GM10248 (cell line): ENCODE measurements around the gene PRKG1.

Experiments
- CTCF ChIA-PET: fragments of 300-600 bp; sonication (Branson Sonifier 250); formaldehyde crosslinking; extraction: SDS; loops from one replicate; lab custom pipeline; 2021; ENCODE audit warnings: antibody characterized with exemption; lab: Yijun Ruan, JAX
- POLR2A ChIA-PET: fragments of 350-650 bp; sonication (Branson Sonifier 250); formaldehyde crosslinking; extraction: SDS; loops from one replicate; lab custom pipeline; 2020; ENCODE audit warnings: antibody characterized with exemption; lab: Yijun Ruan, JAX
- DNase-seq: peaks from one replicate; pipeline ENCODE4 v3.0.0; 2012; ENCODE audit errors: extremely low spot score
- CTCF ChIP-seq: IDR thresholded peaks from 2 replicates; pipeline ENCODE4 v1.5.1; 2012; ENCODE audit warnings: mild to moderate bottlenecking, low read depth; ENCODE audit errors: extremely low read depth, missing control alignments, control extremely low read depth

The PRKG1 gene

DNA sequence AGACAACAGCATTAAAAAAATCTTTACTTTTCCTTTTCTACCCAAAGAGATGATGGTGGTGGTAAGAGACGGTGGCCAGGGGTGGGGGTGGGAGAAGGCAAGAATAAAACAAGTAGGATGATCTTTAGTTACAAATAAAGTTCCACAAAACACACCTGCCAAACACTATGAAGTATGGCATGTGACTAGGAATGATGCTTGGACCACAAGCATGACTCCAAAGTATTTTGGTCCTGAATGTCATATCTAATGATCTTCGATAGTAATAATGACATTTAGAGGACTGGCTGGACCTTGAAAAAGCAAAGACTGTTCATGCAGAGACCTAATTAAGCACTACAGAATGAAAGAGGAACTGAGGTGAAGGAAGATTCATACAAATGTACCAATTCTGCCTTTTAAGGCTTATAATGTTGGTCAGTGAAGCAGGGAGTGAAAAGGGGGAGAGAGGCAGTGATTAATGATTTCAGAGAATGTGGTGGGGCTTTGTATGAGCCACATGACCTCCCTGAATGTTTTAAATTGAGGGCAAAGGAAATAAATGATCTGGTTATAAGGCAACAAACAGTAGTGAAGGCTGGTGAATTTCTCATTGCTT lies 1210.2 kb downstream of the PRKG1 start:
- DNase-seq, result no peak
- CTCF ChIA-PET, result interaction anchor here (1.3 to 1.4 kb wide), 2 partner anchors 29 to 68 kb away, joined by 3 to 4 read pairs; no protein-coding TSS in a partner anchor
- TF ChIP-seq CTCF, result no peak
- POLR2A ChIA-PET, result no interaction called here

DNA sequence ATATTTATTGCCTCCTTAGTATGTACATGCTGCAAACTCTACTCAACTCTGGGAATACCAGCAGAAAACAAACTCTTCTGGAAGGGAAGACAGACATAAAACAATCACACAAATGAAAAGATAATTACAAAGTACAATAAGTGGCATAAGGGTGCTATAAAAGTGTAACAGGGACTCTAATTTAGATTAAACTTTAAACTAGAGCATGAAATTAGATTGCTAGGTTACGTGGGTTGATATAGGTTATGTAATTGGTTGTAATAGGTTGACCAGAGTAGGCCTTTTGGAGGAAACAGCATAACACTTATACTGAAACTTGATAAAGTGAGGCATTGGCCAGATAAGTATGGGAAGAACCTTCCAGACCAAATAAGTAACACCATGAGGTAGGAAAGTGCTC lies 1213.6 kb downstream of the PRKG1 start:
- ChIA-PET CTCF (no interaction called here), POLR2A (no interaction called here)
- DNase-seq, result no peak
- TF ChIP-seq CTCF, result no peak

DNA sequence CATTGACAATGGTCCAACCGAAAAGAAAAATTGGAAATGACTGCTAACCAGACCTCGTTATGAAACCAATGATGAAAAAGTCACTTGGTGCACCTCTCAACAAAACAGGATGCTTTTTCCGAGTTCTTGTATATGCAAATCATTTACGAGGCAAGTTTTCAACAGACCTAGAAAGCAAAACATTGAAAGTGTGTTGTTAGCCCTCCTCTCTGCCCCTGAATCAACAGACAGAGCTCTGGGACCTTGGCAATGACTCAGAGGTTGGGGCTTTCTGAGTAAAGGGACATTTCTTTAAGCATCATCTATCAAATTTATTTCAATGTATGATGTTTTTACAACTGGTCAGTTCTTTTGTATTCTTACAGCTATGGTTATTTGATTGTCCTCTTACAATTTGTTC lies 1223.5 kb downstream of the PRKG1 start:
- no peak for TF ChIP-seq CTCF
- CTCF ChIA-PET, result interaction anchor here (0.9 to 1.5 kb wide), 2 partner anchors 10 to 38 kb away, joined by 3 to 6 read pairs; no protein-coding TSS in a partner anchor
- no peak for DNase-seq
- POLR2A ChIA-PET, result no interaction called here

GRCh38 chr10:52300599-52301277 lies 1226.5 kb downstream of the PRKG1 start:
- ChIA-PET POLR2A (no interaction called here), CTCF (interaction anchor here (1.0 kb wide), 1 partner anchor 266 kb away, joined by 3 read pairs; no protein-coding TSS in a partner anchor)
- no peak for TF ChIP-seq CTCF
- DNase-seq, result no peak

DNA sequence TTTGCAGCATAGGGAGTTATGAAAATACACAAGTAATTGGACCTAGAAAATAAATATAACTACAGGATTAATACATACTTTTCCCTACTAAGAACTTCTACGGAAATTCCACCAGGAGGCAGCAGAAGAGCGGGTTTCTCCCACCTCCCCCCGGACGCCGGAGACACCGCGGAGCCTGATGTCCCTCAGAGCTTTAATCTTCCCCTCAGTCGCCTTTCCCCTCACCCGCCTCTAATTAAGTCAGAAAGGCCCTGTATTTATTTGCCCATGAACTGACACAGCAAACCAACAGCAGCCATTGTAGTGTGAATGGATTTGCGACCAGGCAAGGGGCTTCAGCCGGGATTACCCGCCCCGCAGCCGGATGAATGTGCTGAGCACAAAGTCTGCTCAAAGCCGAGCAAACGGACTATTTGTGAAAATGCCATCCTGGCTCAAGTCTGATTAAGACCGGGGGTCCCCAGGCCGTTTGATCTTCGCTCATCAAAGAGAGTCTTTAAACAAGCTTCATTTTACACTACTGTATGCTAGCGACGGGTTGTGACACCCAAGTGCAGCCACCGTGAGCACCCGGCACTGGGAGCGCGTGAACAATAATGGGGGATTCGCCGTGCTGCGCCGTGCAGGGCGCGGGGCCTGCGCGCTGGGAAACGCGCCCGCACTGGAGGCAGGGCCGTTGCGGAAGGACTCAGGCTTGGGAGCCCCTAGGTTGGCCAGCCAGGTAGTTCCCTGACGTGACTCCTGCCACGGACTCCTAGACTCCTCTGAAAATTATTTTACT lies 1234.2 kb downstream of the PRKG1 start:
- DNase-seq, result peak; percentile 57
- peak; percentile 42 for TF ChIP-seq CTCF
- ChIA-PET CTCF (interaction anchor here (0.6 to 4.5 kb wide), 11 partner anchors 9 to 429 kb away, joined by 3 to 36 read pairs (median 4); no protein-coding TSS in a partner anchor), POLR2A (no interaction called here)

GRCh38 chr10:52312942-52313255 lies 1238.6 kb downstream of the PRKG1 start:
- POLR2A ChIA-PET, result no interaction called here
- CTCF ChIA-PET, result interaction anchor here (0.9 kb wide), 1 partner anchor 47 kb away, joined by 3 read pairs; no protein-coding TSS in a partner anchor
- no peak for TF ChIP-seq CTCF
- no peak for DNase-seq
